ENCODE measurements around the gene DNAH14.
"Not testable (repeated sequence)": the region's sequence is repeated elsewhere in the genome, so short reads cannot be mapped to it uniquely, and the experiment has no call there.

Gene DNAH14

DNA sequence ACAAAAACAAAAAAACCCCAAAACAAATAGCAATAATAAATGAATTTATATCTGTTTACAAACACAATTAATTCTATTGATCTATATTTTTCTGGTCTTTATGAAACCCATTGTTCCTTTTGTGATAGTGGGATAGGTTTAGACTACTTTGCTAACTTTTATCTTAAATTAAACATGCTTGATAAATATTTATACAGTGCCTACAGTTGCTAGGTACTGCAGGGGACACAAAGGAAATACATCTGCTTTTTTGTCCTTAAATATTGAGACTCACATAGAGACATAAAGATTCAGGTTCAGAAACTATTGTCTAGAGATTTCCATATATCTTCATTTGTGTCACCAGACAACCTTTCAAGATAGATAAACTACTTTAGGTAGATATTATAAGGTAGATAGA is 8.5 kb upstream of the DNAH14 start:
- FAIRE-seq (no peak), DNase-seq (ENCODE audit: insufficient read length, low spot score) (no peak)

DNA sequence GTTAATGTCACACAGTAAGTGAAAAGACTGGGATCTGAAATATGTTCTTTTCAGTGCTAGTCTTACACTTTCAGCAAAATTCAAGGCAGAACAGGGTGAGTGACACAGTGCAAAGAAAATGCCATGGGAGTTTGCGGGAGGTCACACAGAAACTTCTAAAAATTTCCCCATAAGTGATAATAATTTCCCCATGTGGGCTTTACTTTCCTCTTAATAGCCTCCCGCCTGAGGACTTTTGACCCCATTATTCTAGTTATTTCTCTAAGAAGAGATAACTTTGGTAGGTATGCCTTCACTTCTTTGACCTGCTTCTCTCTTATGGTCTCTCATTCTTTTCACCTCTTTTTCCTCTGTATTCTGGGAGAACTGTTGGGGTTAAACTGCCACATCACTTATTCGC is 8.1 kb upstream of the DNAH14 start:
- DNase-seq (ENCODE audit: insufficient read length, low spot score) (no peak), FAIRE-seq (no peak)

DNA sequence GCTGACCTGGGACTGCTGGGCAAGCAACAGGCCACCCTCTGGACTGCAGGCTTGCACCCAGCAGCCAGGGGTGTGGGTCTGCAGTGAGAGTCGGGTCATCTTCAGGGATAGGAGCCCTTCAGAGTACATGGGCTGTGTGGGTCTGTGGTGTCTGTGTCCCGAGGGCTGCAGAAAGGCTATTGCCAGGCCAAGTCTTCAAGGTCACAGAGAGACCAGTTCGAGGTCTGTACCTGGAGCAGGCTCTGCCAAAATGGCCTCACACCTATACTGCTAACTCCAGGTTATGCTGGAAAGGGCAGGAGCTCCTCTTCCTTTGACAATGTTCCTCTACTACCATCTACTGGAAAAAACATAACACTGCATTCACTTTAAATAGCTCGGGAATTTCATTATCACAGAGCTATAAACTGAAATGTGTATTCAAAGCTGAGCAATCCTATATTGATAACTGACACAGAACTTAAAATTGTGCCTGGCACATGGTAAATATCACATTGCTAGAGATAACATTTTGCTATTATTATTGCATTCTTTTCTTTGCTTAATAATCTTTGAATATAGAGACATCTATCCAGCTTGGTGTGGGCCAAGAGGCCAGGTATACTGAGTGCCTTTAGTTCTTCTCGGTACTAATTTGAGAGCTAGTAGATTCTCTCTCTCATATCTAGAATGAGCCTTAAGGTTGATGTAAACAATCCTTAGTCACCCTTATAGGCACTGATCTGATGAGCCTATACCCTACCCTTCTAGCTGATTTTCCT is 6.9 kb upstream of the DNAH14 start:
- peak; percentile 62 for DNase-seq (ENCODE audit: insufficient read length, low spot score)
- peak; percentile 54 for FAIRE-seq

DNA sequence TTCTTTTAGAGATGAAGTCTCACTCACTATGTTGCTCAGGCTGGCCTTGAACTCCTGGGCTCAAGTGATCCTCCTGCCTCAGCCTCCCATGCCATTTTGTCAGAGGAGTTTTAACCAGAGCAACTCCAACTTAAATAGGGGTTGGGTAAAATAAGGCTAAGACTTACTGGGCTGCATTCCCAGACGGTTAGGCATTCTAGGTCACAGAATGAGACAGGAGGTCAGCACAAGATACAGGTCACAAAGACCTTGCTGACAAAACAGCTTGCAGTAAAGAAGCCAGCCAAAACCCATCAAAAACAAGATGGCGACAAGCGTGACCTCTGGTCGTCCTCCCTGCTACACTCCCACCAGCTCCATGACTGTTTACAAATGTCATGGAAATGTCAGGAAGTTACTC is 5.7 kb upstream of the DNAH14 start:
- no peak for DNase-seq (ENCODE audit: insufficient read length, low spot score)
- FAIRE-seq = no peak

DNA sequence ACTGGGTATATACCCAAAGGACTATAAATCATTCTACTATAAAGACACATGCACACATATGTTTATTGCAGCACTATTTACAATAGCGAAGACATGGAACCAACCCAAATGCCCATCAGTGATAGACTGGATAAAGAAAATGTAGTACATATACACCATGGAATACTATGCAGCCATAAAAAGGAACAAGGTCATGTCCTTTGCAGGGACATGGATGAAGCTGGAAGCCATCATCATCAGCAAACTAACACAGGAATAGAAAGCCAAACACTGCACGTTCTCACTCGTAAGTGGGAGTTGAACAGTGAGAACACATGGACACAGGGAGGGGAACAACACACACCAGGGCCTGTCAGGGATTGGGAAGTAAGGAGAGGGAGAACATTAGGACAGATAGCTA is 1.8 kb upstream of the DNAH14 start:
- DNase-seq (ENCODE audit: insufficient read length, low spot score); FAIRE-seq: not testable (repeated sequence)

DNA sequence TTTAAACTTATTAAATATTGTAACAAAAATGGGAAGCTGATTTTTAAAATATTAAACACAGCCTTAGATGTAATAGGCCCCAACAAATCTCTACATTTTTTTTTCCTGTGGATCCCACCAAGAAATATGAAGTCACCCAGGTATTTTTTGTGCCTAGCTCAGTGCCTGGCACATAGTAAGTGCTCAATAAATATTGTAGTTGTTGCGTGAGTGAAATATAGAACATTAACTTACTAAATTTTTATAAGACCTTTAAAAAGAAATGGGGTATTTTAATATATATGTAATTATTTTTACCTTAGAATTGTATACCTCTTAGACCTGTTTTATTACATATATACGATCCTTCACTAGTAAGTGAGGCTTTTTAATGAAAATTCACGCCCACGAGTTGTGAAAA is 569 bp upstream of the DNAH14 start:
- DNase-seq (ENCODE audit: insufficient read length, low spot score) (no peak), FAIRE-seq (no peak)

DNA sequence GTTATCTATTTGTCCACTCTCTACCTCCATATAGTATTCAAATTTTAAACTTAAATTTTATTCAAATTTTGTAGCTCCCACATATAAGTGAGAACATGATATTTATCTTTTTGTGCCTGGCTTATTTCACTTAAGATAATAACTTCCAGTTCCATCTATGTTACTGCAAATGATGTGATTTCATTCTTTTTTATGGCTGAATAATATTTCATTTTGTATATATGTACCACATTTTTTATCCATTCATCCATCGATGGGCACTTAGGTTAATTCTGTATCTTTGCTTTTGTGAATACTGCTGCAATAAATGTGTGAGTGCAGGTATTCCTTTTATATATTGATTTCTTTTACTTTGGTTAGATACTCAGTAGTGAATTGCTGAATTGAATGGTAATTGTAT is 2.1 kb downstream of the DNAH14 start:
- no peak for FAIRE-seq
- DNase-seq (ENCODE audit: insufficient read length, low spot score) = no peak

DNA sequence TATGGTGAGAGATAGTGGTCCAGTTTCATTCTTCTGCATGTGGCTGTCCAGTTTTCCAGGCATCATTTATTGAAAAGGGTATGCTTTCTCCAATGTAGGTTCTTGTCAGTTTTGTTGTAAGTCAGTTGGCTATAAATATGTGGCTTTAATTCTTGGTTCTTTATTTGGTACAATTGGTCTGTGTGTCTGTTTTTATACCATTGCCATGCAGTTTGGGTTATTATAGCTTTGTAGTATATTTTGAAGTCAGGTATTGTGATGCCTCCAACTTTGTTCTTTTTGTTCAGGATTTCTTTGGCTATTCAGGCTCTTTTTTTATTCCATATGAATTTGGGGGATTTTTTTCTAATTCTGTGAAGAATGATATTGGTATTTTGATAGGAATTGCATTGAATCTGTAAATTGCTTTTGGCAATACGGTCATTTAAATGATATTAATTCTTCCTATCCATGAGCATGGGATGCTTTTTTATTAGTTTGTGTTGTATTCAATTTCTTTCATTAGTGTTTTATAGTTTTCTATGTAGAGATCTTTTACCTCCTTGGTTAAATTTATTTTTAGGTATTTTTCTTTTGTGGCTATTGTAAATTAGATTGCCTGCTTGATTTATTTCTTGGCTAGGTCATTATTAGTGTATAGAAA is 3.3 kb downstream of the DNAH14 start:
- DNase-seq (ENCODE audit: insufficient read length, low spot score) (no peak), FAIRE-seq (no peak)

DNA sequence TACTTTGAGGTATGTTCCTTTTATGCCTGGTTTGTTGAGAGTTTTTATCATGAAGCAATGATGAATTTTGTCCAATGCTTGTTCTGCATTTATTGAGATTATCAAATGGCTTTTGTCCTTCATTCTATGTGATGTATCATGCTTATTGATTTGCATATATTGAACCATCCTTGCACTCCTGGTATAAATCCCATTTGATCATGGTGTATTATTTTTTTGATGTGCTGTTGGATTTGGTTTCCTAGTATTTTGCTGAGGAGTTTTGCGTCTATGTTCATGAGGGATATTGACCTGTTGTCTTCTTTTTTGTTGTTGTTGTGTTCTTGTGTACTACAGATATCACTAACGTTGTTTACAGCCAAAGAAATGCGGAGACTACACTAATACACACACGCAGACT is 4.1 kb downstream of the DNAH14 start:
- DNase-seq (ENCODE audit: insufficient read length, low spot score) (no peak), FAIRE-seq (no peak)

DNA sequence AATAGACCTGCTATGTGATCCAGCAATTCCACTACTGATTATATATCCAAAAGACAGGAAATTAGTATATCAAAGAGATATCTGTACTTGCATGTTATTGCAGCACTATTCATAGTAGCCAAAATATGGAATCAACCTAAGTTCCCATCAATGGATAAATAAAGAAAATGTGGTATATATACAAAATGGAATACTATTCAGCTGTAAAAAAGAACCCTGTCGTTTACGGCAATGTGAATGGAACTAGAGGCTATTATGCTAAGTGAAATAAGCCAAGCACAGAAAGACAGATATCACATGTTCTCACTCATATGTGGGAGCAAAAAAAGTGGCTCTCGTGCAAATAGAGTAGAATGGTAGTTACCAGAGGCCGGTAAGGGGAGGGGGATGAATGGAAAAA is 9.2 kb downstream of the DNAH14 start:
- FAIRE-seq (no peak), DNase-seq (ENCODE audit: insufficient read length, low spot score) (no peak)

DNA sequence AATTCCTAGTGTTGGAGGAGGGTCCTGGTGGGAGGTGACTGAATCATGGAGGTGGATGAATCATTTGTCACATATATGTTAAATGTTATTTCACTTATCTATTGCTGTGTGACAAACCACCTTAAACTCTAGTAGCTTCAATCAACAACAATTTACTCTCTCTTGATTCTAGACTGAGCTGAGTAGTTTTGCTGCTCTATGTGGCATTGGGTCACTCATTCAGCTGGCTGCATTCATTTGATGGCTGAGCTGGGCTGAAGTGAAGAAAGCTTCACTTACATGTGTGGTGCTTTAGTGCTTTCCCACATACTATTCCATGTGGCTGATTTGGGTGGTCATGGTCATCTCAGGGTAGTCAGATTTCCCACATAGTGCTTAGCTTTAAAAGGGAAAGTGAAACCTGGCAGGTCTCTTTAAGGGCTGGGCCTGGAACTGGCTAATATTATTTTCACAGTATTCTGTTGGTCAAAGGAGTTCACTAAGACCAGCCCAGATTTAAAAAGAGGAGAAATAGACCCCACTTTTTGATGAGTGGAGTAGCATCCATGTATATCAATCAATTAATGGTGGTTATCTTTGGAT is 10.5 kb downstream of the DNAH14 start:
- no peak for DNase-seq (ENCODE audit: insufficient read length, low spot score)
- no peak for FAIRE-seq

DNA sequence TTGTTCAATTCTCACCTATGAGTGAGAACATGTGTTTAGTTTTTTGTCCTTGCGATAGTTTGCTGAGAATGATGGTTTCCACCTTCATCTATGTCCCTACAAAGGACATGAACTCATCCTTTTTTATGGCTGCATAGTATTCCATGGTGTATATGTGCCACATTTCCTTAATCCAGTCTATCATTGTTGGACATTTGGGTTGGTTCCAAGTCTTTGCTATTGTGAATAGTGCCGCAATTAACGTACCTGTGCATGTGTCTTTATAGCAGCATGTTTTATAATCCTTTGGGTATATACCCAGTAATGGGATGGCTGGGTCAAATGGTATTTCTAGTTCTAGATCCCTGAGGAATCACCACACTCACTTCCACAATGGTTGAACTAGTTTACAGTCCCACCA is 11.3 kb downstream of the DNAH14 start:
- DNase-seq (ENCODE audit: insufficient read length, low spot score) = not testable (repeated sequence)

DNA sequence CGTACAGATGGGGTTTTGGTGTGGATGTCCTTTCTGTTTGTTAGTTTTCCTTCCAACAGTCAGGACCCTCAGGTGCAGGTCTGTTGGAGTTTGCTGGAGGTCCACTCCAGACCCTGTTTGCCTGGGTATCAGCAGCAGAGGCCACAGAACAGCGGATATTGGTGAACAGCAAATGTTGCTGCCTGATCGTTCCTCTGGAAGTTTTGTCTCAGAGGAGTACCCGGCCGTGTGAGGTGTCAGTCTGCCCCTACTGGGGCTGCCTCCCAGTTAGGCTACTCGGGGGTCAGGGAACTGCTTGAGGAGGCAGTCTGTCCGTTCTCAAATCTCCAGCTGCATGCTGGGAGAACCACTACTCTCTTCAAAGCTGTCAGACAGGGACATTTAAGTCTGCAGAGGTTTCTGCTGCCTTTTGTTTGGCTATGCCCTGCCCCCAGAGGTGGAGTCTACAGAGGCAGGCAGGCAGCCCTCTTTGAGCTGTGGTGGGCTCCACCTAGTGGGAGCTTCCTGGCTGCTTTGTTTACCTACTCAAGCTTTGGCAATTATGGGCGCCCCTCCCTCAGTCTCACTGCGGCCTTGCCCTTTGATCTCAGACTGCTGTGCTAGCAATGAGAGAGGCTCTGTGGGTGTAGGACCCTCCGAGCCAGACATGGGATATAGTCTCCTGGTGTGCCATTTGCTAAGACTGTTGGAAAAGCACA is 16.3 kb downstream of the DNAH14 start:
- DNase-seq (ENCODE audit: insufficient read length, low spot score); FAIRE-seq: not testable (repeated sequence)

More for the DNA sequence above, 11.3 kb downstream of the DNAH14 start:
- FAIRE-seq = not testable (repeated sequence)

DNA sequence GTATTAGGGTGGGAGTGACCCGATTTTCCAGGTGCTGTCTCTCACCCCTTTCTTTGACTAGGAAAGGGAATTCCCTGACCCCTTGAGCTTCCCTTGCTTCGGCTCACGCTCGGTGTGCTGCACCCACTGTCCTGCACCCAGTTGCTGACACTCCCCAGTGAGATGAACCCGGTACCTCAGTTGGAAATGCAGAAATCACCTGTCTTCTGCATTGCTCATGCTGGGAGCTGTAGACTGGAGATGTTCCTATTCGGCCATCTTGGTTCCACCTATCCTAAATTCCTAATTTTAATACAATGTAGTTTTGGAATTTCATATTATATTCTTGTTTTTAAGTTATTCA is 16.8 kb downstream of the DNAH14 start:
- DNase-seq (ENCODE audit: insufficient read length, low spot score); FAIRE-seq: not testable (repeated sequence)

DNA sequence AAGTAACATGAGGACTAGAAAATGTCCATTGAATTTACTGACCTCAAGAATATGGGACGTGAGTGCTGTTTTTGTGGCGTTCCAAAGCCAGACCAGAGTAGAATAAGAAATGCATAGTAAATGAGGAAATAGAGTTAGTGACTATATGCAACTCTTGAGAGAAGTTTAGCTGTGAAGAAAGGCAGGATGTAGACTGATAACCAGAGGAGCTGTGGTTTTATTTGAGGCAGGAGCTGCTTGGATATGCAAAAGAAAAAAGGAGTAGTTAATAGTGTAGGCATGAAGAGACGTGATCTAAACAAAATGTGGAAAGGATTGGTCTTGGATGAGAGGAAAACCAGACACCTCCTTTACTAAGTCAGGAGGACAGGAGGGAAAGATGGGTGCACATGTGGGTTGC is 28.2 kb downstream of the DNAH14 start:
- no peak for DNase-seq (ENCODE audit: insufficient read length, low spot score)
- FAIRE-seq = no peak

DNA sequence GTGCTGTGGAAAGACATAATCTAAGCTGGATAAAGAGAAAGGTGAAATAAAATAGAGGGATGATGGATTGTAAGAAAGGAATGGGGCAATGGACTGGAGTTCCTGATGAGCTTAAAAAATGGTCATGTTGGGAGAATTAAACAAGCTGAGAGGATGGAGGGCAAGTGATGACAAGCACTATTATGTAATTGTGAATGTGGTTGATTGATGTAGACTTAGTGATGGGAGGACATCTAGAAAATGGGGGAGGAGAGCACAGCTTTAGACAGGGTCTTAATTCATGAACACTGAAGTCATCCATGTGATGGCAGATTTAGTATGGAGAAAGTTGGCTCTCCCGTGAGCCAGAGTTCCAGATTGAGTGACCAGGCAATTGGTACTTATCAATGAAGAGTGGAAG is 29.0 kb downstream of the DNAH14 start:
- no peak for FAIRE-seq

DNA sequence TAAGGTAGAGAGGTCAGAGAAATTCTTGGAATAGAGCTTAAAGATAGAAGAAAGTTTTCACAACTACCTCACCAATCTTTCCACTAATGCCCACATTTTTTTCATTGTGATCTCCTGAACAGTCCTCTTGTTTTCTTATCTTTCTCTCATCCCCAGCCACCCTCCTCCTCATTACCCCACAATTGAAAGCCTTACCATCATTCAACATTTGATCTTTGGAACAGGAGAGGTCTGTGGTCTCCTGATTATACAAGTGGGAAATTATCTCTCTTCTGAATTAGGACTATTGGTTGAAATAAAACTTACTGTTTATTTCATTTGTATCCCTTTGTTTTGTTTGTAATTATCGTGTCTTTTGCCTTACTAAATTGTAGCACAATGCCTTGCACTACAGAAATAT is 29.6 kb downstream of the DNAH14 start:
- FAIRE-seq = no peak
- DNase-seq (ENCODE audit: insufficient read length, low spot score) = no peak

More for the DNA sequence above, 29.0 kb downstream of the DNAH14 start:
- no peak for DNase-seq (ENCODE audit: insufficient read length, low spot score)

DNA sequence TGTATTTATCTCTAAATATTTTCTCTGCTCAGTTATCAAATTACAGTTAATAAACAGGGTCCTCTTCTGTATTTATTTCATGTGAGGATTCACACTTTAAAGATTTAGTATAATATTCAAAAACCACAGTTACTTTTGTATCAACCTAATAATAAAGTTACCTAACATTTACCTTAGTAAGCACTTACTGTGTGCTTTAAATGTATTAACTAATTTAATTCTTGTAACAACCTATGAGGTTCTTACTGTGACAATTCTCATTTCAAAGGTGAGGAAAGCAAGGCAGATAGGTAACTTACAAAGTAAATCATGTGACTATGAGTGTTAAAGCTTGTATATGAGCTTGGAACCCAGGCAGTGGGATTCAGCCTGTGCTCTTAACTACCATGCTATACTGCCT is 30.2 kb downstream of the DNAH14 start:
- FAIRE-seq (no peak), DNase-seq (ENCODE audit: insufficient read length, low spot score) (no peak)

DNA sequence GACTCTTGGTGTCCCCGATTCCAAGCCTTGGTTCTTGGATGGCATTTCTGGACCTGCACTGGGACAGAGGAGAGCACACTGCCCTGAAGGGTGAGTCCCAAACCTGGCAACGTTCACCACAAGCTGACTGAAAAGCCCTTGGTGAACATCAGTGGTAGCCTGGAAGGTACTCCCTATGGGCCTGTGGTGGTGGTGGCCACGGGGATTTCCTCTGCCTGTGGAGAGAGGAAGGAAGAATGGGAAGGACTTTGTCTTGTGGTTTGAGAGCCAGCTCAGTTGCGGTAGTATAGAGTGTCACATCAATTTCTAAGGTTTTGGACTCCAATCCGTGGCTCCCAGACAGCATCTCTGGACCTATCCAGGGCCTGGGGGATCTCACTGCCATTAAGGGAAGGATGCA is 50.7 kb downstream of the DNAH14 start:
- FAIRE-seq (no peak), DNase-seq (ENCODE audit: insufficient read length, low spot score) (no peak)

DNA sequence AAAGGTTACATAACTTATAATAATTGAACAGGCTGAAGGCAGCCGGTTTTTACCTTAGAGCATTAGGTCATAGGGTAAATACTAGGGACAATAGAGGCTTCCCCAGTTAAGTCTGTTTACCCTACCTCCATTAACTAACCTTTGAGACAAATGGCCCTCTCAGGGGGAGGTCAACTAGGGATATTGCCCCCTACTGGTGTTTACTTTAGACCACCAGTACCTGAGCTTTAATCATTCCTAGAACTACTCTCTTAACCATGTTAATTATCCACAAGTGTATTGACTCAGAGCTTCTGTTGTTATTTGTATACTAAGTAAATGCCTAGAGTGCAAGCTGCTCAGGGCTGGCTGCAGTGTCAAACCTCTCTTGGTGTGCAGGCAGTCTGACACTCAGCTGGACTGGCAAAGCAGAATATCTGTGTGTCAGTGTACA is 52.5 kb downstream of the DNAH14 start:
- FAIRE-seq = not testable (repeated sequence)

DNA sequence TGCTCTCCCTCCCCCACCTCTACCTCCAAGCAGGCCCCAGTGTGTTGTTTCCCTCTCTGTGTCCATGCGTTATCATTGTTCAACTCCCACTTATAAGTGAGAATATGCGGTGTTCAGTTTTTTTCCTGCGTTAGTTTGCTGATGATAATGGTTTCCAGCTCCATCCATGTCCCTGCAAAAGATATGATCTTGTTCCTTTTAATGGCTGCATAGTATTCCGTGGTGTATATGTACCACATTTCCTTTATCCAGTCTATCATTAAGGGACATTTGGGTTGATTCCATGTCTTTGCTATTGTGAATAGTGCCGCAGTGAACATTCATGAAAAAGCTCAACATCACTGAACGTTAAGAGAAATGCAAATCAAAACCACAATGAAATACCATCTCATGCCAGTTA is 58.6 kb downstream of the DNAH14 start:
- no peak for FAIRE-seq

More for the DNA sequence above, 52.5 kb downstream of the DNAH14 start:
- DNase-seq (ENCODE audit: insufficient read length, low spot score) = not testable (repeated sequence)

More for the DNA sequence above, 58.6 kb downstream of the DNAH14 start:
- DNase-seq (ENCODE audit: insufficient read length, low spot score) = no peak

Measured in HTR-8/SVneo (cell line).